Peyer's patch (tissue), 4 donors: ENCODE data around the gene TCF15.

Experiments
- POLR2A ChIP-seq, 2 donors: fragments of 450-650 bp; IDR thresholded peaks; one replicate each; pipeline ENCODE4 v1.5.1; 2017; ENCODE audit warnings: antibody characterized with exemption in 2 of 2, mild to moderate bottlenecking in 2 of 2, moderate library complexity in 2 of 2
- TF ChIP-seq, protein P1 (sequence below), 6 experiments: fragments of 450-650 bp in 4 of 6; fragments of 200-600 bp in 2 of 6; sonication (generic) in 1 of 6; IDR thresholded peaks; one replicate each; pipeline ENCODE4 v1.5.1; 2017 to 2019; ENCODE audit warnings: antibody characterized with exemption in 6 of 6, mild to moderate bottlenecking in 3 of 6, moderate library complexity in 1 of 6

DNA sequence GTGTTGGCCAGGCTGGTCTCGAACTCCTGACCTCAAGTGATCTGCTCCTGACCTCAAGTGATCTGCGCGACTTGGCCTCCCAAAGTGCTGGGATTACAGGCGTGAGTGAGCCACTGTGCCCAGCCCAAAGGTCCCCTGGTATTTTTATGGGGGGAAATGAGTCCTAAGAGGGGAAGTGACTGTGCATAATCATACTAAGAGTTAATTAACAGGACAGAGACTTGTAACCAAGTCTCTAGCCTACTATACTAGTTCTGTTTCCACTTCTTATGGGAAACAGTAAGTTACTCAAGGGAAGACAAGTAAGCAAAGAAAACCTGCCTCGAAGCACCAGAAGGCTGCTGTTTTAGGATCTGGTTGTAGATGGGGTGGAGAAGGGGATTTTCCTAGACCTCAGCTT lies 27.9 kb downstream of the TCF15 start:
- TF ChIP-seq, protein P1, sequence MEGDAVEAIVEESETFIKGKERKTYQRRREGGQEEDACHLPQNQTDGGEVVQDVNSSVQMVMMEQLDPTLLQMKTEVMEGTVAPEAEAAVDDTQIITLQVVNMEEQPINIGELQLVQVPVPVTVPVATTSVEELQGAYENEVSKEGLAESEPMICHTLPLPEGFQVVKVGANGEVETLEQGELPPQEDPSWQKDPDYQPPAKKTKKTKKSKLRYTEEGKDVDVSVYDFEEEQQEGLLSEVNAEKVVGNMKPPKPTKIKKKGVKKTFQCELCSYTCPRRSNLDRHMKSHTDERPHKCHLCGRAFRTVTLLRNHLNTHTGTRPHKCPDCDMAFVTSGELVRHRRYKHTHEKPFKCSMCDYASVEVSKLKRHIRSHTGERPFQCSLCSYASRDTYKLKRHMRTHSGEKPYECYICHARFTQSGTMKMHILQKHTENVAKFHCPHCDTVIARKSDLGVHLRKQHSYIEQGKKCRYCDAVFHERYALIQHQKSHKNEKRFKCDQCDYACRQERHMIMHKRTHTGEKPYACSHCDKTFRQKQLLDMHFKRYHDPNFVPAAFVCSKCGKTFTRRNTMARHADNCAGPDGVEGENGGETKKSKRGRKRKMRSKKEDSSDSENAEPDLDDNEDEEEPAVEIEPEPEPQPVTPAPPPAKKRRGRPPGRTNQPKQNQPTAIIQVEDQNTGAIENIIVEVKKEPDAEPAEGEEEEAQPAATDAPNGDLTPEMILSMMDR (IDR thresholded peaks at IDR 0.05) = no peak
- TF ChIP-seq POLR2A (IDR thresholded peaks at IDR 0.05) = no peak
